Stimulated activated naive CD8-positive, alpha-beta T cell treated with anti-CD3 and anti-CD28 coated beads, Interleukin-15, amount 100 ng/mL, for 72 hours (primary cell): Measurements from ENCODE around the gene VWDE.

Source experiments
- ATAC-seq: fragments of 150-1000 bp; cut with Tn5 transposase; 2 replicates; pipeline ENCODE4 v1.10.0; 2021; ENCODE audit warnings: mild to moderate bottlenecking, moderate library complexity
- DNase-seq, 2 donors: peaks; one replicate each; pipeline ENCODE4 v3.0.0; 2021 to 2022
- H3K27ac Mint-ChIP-seq, 2 donors: one replicate each; pipeline ENCODE4 v1.8.0; 2022; ENCODE audit warnings: mild to moderate bottlenecking in 2 of 2, mixed read lengths in 2 of 2, moderate library complexity in 2 of 2
- H3K27me3 Mint-ChIP-seq: one replicate; pipeline ENCODE4 v1.8.0; 2022; ENCODE audit warnings: mixed read lengths
- H3K4me1 Mint-ChIP-seq: one replicate; pipeline ENCODE4 v1.8.0; 2022; ENCODE audit warnings: mild to moderate bottlenecking, mixed read lengths
- H3K4me3 Mint-ChIP-seq, 2 donors: one replicate each; pipeline ENCODE4 v1.8.0; 2022; ENCODE audit warnings: mild to moderate bottlenecking in 2 of 2, mixed read lengths in 2 of 2, moderate library complexity in 1 of 2
- H3K9me3 Mint-ChIP-seq, 2 donors: one replicate each; pipeline ENCODE4 v1.8.0; 2022; ENCODE audit warnings: mixed read lengths in 2 of 2

VWDE gene

DNA sequence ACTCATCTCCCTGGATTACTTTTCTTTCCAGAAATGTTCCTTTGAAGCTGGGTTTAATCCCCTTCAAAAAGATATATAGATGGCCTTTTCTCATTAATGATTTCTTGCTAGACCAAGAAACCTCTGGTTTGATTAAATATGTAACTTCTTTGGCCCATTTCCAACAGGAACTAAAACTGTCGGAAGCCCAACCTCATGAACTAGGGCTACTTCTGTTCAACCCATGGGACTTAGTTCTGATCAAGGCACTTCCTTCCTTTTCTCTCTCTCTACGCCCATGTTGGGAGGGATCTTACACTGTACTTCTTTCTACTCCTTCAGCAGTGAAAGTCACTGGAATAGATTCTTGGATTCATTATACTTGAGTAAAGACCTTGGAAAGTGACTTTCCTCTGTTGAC is 109.0 kb downstream of the VWDE start:
- H3K27me3 Mint-ChIP-seq = no peaks in the 10 kb centered on the region
- no peak overlapping the region for H3K4me3 Mint-ChIP-seq
- no peaks in the 10 kb centered on the region for H3K4me1 Mint-ChIP-seq
- ATAC-seq = no peak
- peaks cover 1 to 15% of the 10 kb centered on the region in 2 donors for H3K9me3 Mint-ChIP-seq
- H3K27ac Mint-ChIP-seq = no peak overlapping the region
- DNase-seq = no peak

DNA sequence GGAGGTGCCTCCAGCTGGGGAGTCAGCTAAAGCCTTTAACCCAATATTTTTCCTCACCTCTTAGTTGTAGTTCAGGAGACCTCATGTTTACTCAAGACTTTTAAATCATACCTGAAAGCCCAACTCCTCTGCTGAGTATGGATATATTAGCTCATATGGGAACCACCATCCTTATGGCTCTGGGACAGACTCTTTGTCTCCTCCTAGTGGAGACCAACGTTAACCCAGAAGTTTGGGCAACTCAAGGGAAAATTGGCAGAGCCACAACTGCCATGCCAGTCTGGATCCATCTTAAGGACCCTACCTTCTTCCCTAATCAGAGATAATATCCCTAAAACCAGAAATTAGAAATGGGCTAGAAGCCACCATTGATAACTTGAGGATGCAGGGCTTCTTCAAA is 111.8 kb downstream of the VWDE start:
- H3K4me1 Mint-ChIP-seq = no peaks in the 10 kb centered on the region
- H3K9me3 Mint-ChIP-seq = peaks cover 9 to 26% of the 10 kb centered on the region in 2 donors
- H3K27ac Mint-ChIP-seq = no peak overlapping the region
- DNase-seq (no peak), ATAC-seq (no peak)
- no peak overlapping the region for H3K4me3 Mint-ChIP-seq
- H3K27me3 Mint-ChIP-seq = no peaks in the 10 kb centered on the region

DNA sequence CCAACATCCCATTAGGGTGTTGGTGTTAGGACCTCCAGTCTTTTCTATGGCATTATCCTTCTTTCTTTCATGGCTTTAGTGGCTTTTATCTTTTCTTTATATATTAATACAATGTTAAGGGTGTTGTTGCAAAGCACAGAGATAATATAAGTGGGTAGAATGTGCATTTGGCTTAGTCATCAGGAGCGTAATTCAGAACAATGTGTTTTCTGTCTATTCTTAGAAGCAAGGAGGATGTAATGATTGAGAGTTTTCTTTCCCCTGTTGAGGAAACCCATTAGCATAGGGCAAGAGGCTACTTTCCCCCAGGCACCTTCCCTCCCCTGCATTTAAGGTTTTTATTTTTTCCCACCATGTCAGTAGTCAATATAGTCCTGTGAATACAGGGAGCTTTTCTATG is 112.9 kb downstream of the VWDE start:
- Mint-ChIP-seq H3K4me3 (no peak overlapping the region), H3K27ac (no peak overlapping the region), H3K9me3 (peaks cover 9 to 26% of the 10 kb centered on the region in 2 donors)

DNA sequence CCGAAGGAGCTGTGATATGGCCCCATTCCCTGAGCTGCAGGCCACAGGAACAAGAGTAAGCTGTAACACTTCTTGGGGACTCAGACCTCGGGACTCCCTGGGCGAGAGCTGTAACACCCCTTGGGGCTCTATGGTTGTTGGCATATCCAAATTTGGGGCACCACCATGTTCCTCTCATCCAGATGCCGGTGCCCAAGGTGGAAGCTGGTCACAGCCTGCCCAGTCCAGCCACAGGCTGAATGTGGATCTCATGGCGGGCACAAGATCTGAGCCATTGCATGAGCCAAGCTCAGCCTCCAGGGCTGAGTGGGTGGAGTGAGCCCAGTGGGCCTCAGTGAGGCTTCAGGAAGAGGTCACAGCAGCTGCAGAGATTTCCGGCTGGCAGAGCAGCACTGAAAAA is 113.7 kb downstream of the VWDE start:
- no peak overlapping the region for H3K4me3 Mint-ChIP-seq
- H3K9me3 Mint-ChIP-seq = peaks cover 9 to 26% of the 10 kb centered on the region in 2 donors
- DNase-seq (no peak), ATAC-seq (no peak)
- H3K27ac Mint-ChIP-seq = peak overlapping the region in 1 of 2 donors; percentile 12
- no peaks in the 10 kb centered on the region for H3K27me3 Mint-ChIP-seq
- no peaks in the 10 kb centered on the region for H3K4me1 Mint-ChIP-seq

More for the DNA sequence above, 112.9 kb downstream of the VWDE start:
- Mint-ChIP-seq H3K27me3 (no peaks in the 10 kb centered on the region), H3K4me1 (no peaks in the 10 kb centered on the region)
- no peak for DNase-seq
- no peak for ATAC-seq

DNA sequence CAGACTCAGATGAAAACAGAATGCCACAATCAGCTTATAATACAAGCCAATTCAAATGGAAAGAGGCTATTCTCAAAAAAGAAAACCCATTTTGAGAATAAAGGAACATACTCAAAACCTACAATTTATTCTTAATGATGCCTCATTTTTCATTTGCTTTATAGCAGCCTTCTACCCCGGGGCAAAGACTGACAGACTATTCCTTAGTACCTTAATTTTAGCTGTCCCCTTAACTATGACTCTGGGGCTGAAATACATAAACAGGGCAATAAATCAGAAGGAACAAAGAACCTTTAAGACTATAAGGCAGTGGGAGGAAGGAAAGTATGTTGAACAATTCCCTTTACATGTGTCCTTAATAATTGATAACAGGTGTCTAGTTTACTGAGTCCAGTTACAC is 115.8 kb downstream of the VWDE start:
- Mint-ChIP-seq H3K27ac (no peak overlapping the region), H3K9me3 (peaks cover 9 to 26% of the 10 kb centered on the region in 2 donors), H3K4me3 (no peak overlapping the region), H3K27me3 (no peaks in the 10 kb centered on the region), H3K4me1 (no peaks in the 10 kb centered on the region)
- no peak for DNase-seq
- no peak for ATAC-seq

DNA sequence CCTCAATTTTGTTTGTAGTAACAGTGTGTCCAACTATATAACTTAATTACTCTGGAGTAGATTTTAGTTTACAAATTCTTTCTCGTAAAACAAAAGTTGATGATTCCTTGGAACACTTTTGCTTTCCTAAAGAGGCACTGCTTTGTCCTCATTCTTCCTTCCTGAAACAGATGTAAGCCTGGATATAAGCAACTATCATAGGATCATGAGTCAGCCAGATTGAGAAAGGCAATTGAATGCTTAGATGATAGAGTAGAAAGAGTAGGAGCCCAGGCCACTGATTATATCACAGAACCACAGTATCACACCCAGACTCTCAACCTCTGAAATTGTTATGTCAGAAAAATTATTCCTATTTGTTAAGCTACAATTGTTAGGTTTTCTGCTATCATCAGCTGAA is 122.6 kb downstream of the VWDE start:
- DNase-seq = no peak
- no peak overlapping the region for H3K4me3 Mint-ChIP-seq
- H3K9me3 Mint-ChIP-seq = peaks cover 9 to 20% of the 10 kb centered on the region in 2 donors
- H3K4me1 Mint-ChIP-seq = no peaks in the 10 kb centered on the region
- no peak overlapping the region for H3K27ac Mint-ChIP-seq
- ATAC-seq = no peak
- H3K27me3 Mint-ChIP-seq = no peaks in the 10 kb centered on the region
